Ovary (tissue), 9 donors: ENCODE data around the gene CD151. TPM values are rescaled to one million over a fixed set of nuclear protein-coding genes. Genes with fewer than 3 reads are reported as not detected.

Experiments
- DNase-seq, 5 donors: peaks; one replicate each; pipeline ENCODE4 v3.0.0-alpha.2; 2019 to 2020
- H3K27ac ChIP-seq, 2 donors: fragments of 200-600 bp; one replicate each; pipeline versions ENCODE4 v1.5.1 to v1.8.0; 2019 to 2022
- H3K27me3 ChIP-seq: fragments of 200-600 bp; one replicate; pipeline ENCODE4 v1.8.0; 2022
- H3K36me3 ChIP-seq: fragments of 200-600 bp; sonication (generic); one replicate; pipeline ENCODE4 v1.5.1; 2019
- H3K4me1 ChIP-seq: one replicate; pipeline ENCODE4 v1.8.1; 2013; ENCODE audit warnings: mild to moderate bottlenecking, moderate library complexity; ENCODE audit not compliant: insufficient read depth
- H3K4me3 ChIP-seq: fragments of 200-600 bp; sonication (generic); one replicate; pipeline ENCODE4 v1.5.1; 2017
- H3K9me3 ChIP-seq, 2 donors: fragments of 200-600 bp in 1 of 2; sonication (generic) in 1 of 2; one replicate each; pipeline versions ENCODE4 v1.5.1 to v1.8.1; 2013 to 2019; ENCODE audit warnings: mild to moderate bottlenecking in 1 of 2, moderate library complexity in 1 of 2
- EP300 ChIP-seq: sonication (generic); formaldehyde crosslinking; IDR thresholded peaks from one replicate; pipeline ENCODE4 v1.6.1; 2017; ENCODE audit warnings: antibody characterized with exemption
- POLR2A ChIP-seq: fragments of 450-650 bp; IDR thresholded peaks from one replicate; pipeline ENCODE4 v1.6.1; 2017; ENCODE audit warnings: antibody characterized with exemption, mild to moderate bottlenecking, moderate library complexity
- WGBS, 3 donors: extraction: QIAGEN DNeasy Blood & Tissue Kit in 1 of 3; methylation state at CpG; one replicate each; pipeline versions ENCODE4 v1.1.5 to v1.1.7; 2013 to 2017; 5-methylcytosine and 5-hydroxymethylcytosine counted together
- intact Hi-C, 4 donors: fragments of 100-400 bp; cut with DNase I; formaldehyde crosslinking; loops; one replicate each; pipeline versions ENCODE4 v1.11.0 to v1.15.1; 2022 to 2023
- polyA plus RNA-seq, 2 donors: library from polyadenylated mRNA; stranded (reverse); fragments of 200-250 nt in 1 of 2; fragments of 350-450 nt in 1 of 2; fragmentation: Illumina TruSeq in 1 of 2; extraction: RNeasy Lipid Tissue Mini Kit (QIAGEN cat#74804) in 1 of 2; gene quantifications; one replicate each; pipeline ENCODE4 v1.2.3, GENCODE V29; 2013 to 2014
- total RNA-seq, 7 donors: library from RNA; depleted of rRNA in 2 of 7; stranded (reverse); fragments of >200 nt in 2 of 7; fragmentation: NEBNext Ultra II Directional in 3 of 7; extraction: Animal tissue kit (Norgen Biotek cat#: 25700) in 3 of 7; gene quantifications; one replicate each; pipeline versions ENCODE4 v1.1.0 to v1.2.4, GENCODE V29; 2016 to 2023
- TF ChIP-seq, protein P1 (sequence below), 3 donors: fragments of 450-650 bp in 2 of 3; fragments of 200-600 bp in 1 of 3; IDR thresholded peaks; one replicate each; pipeline versions ENCODE4 v1.5.1 to v1.8.0; 2016 to 2022; ENCODE audit warnings: antibody characterized with exemption in 3 of 3, mild to moderate bottlenecking in 1 of 3
- donor health status: DM: no; HTN: no; CAD: no; lungs with moderate emphysema.
- donor health status: DM: no; HTN: no; CAD: no.
- donor health status: Bipolar disorder and iron deficiency.
- donor health status: DM: yes; HTN: yes; CAD: no.
- donor health status: DM: no; HTN: no; CAD: no.
- donor health status: DM: yes; HTN: yes; CAD: no.

Gene CD151
- total and polyA plus RNA-seq, 9 donors = 32.9 to 243 (median 168) TPM

DNA sequence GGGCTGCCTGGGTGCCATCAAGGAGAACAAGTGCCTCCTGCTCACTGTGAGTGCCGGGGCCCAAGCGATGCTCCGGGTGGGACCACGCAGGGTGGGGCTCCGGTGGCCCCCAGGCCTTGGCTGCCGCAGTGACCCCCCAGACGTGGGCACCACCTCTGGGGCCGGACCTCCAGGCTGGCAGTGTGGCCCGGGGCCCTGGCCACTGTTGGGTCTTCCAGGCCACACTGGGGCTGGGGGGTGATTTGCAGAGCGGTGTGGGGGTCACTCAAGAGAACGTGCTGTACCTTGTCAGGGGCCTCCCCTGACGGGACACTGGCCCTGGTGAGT lies 29.9 kb downstream of the CD151 start:
- intact Hi-C loops = no loop called here
- no peak overlapping the region for H3K4me3 ChIP-seq
- H3K27me3 ChIP-seq = no peaks in the 10 kb centered on the region
- 63 to 74% (median 69%) methylated on average over 12 of the region's 12 CpGs for WGBS, 3 donors
- H3K4me1 ChIP-seq = peaks cover 12% of the 10 kb centered on the region
- DNase-seq = no peak
- no peaks in the 10 kb centered on the region for H3K9me3 ChIP-seq
- peak overlapping the region; percentile 18 to 44 for H3K27ac ChIP-seq
- no peaks in the 10 kb centered on the region for H3K36me3 ChIP-seq
- TF ChIP-seq, protein P1, sequence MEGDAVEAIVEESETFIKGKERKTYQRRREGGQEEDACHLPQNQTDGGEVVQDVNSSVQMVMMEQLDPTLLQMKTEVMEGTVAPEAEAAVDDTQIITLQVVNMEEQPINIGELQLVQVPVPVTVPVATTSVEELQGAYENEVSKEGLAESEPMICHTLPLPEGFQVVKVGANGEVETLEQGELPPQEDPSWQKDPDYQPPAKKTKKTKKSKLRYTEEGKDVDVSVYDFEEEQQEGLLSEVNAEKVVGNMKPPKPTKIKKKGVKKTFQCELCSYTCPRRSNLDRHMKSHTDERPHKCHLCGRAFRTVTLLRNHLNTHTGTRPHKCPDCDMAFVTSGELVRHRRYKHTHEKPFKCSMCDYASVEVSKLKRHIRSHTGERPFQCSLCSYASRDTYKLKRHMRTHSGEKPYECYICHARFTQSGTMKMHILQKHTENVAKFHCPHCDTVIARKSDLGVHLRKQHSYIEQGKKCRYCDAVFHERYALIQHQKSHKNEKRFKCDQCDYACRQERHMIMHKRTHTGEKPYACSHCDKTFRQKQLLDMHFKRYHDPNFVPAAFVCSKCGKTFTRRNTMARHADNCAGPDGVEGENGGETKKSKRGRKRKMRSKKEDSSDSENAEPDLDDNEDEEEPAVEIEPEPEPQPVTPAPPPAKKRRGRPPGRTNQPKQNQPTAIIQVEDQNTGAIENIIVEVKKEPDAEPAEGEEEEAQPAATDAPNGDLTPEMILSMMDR (IDR thresholded peaks at IDR 0.05) = no peak

GRCh38 chr11:863023-863909 lies 30.5 kb downstream of the CD151 start:
- no peaks in the 10 kb centered on the region for H3K9me3 ChIP-seq
- no peaks in the 10 kb centered on the region for H3K27me3 ChIP-seq
- peak overlapping the region; percentile 25 to 36 for H3K27ac ChIP-seq
- 66 to 71% (median 69%) methylated on average over 21 to 24 of the region's 24 CpGs for WGBS, 3 donors
- DNase-seq = no peak
- TF ChIP-seq POLR2A (no peak), EP300 (no peak)
- TF ChIP-seq, protein P1 (IDR thresholded peaks at IDR 0.05) = no peak
- peaks cover 12% of the 10 kb centered on the region for H3K4me1 ChIP-seq
- intact Hi-C loops = no loop called here
- H3K36me3 ChIP-seq = no peaks in the 10 kb centered on the region
- no peak overlapping the region for H3K4me3 ChIP-seq

DNA sequence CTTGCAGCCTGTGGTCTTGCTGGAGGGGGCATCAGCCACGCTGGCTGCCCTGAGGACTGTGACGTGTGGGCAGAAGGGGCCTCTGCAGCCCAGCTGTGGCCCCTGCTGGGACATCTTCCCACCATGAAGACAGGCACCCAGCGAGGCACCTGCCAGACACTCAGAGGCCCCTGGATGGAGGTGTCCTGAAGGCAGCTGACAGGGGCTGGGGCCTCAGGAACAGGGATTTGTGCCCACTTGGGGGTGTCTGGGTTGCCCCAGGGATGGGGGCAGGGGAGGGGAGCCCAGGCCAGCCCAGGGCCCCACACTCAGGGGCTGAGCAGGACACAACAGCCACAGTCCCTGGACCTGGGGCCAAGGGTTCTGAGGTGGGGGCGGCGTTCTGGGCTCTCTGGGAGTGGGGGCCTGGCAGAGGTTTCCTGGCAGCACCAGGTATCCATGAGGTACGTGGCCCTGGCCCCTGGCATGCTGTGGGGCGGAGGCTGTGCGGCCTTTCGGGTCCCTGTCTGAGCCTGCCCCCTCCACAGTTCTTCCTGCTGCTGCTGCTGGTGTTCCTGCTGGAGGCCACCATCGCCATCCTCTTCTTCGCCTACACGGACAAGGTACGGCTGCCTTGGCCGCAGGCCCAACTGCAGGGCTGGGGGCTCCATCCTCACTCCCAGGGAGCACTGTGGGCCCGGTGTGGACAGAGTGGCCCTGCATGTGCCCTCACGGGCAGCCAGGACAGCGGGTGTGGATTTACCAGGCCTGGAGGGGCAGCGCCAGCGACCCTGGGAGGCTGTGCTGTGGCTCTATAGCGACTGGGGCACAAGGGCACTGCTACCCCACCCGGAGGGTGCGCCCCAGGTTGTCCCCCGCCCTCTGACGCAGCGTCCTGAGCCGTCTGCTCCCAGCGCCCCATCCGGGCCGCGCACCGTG lies 31.4 kb downstream of the CD151 start:
- Histone ChIP-seq H3K27me3 (no peaks in the 10 kb centered on the region), H3K9me3 (no peaks in the 10 kb centered on the region), H3K27ac (peak overlapping the region in 1 of 2 donors; percentile 36), H3K4me3 (no peak overlapping the region), H3K36me3 (no peaks in the 10 kb centered on the region), H3K4me1 (peaks cover 3% of the 10 kb centered on the region)
- no peak for DNase-seq
- no peak for TF ChIP-seq POLR2A
- TF ChIP-seq EP300 = no peak
- TF ChIP-seq, protein P1 (IDR thresholded peaks at IDR 0.05) = no peak
- intact Hi-C loops = no loop called here
- WGBS, 3 donors = 86 to 91% (median 90%) methylated on average over 28 to 31 of the region's 31 CpGs

- intact Hi-C loops = no loop called here
- no peak for TF ChIP-seq POLR2A
- no peak for TF ChIP-seq EP300
- TF ChIP-seq, protein P1 (IDR thresholded peaks at IDR 0.05) = no peak
- no peak for DNase-seq
- Histone ChIP-seq H3K27ac (no peak overlapping the region), H3K9me3 (no peaks in the 10 kb centered on the region), H3K36me3 (no peaks in the 10 kb centered on the region), H3K27me3 (no peaks in the 10 kb centered on the region), H3K4me1 (no peaks in the 10 kb centered on the region), H3K4me3 (no peak overlapping the region)
- 73 to 84% (median 77%) methylated on average over 11 of the region's 11 CpGs for WGBS, 3 donors
Observed at GRCh38 chr11:864898-865297, 32.1 kb downstream of the CD151 start.
